DMS153 treated with DMSO at 0.1 percent for 48 hours (cell line): Measurements from ENCODE around the gene PRR36.

Experiments used
- DNase-seq: peaks from one replicate; lab custom pipeline; 2025; ENCODE audit not compliant: unreplicated experiment; lab: John Stamatoyannopoulos, UW

Gene PRR36

DNA sequence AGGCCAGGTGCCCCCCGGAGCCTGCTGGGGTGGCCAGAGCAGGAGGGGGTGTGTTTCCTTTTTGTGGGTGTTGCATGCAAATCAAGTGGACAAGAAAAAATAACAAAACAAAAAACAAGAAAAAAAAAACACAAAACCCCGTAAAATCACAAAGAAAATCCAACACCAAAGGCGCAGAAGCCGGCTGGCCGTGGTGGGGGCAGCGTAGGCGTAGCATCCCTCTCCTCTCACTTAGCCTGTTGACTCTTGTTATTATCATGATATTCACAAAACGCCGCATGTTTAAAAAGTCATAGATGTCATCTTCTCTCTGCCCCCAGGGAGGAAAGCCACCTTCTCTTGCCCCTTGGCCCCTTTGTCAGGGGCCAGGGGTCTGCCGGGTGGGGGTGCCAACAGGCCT is 39.5 kb upstream of the PRR36 start:
- no peak for DNase-seq

DNA sequence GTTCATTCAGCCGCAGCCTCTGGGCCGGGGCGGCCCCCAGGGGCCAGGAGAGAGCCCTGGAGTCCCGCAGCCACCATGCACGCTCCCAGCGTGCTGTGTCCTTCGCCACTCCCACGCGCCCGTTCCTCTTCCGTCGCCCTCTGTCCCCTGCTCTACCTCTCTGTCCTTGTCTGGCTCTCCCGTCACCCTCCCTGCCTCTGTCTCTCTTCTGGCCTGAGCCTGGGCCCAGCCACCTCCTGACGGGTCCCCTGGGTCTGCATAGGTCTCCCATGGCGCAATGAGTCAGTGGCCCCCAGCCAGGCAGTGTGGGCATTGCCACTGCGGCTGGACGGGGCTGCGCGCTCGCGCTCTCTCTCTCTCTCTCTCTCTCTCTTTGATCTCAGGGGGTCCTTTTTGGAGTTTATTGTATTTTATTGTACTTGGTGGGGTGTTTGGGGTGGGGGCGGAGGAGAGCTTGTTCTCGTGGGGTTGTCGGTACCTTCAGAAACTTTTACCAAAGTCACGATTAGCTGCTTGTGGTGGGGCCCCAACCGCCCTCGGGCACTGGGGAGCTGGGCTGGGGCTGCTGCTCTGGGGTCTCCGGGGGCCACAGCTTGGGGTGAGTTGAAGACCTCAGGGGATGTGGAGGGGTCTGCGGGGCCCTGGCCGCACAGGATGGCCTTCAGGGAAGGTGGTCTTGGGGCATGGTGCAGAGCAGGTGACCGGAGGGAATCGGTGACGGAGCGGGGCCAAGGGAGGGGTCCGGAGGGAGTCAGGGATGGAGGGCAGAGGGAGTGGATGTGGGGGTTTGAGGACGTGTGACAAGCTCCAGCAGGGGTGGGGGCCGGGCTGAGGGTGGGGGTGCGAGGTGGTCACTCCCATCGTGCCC is 38.7 kb upstream of the PRR36 start:
- DNase-seq: no peak

DNA sequence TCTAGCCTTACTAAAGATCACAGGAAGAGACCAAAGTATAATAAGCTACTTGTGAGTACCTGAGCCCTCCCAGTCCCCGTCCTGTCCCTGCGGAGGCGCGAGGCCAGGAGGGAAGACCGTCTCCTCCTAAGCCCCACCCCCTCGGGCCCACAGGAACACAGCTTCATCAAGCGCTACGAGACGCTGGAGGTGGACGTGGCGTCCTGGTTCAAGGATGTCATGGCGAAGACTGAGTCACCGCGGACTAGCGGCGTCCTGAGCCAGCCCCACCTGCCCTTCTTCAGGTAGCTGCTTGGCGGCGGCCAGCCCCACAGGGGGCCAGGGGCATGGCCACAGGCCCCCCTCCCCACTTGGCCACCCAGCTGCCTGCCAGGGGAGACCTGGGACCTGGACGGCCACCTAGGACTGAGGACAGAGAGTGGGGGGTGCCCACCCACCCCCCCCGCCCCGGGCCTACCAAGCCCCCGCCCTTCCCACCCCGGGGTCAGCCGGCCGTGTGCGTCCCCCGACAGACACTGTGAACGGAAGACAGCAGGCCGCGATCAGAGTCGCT is 38.0 kb upstream of the PRR36 start:
- DNase-seq: no peak

DNA sequence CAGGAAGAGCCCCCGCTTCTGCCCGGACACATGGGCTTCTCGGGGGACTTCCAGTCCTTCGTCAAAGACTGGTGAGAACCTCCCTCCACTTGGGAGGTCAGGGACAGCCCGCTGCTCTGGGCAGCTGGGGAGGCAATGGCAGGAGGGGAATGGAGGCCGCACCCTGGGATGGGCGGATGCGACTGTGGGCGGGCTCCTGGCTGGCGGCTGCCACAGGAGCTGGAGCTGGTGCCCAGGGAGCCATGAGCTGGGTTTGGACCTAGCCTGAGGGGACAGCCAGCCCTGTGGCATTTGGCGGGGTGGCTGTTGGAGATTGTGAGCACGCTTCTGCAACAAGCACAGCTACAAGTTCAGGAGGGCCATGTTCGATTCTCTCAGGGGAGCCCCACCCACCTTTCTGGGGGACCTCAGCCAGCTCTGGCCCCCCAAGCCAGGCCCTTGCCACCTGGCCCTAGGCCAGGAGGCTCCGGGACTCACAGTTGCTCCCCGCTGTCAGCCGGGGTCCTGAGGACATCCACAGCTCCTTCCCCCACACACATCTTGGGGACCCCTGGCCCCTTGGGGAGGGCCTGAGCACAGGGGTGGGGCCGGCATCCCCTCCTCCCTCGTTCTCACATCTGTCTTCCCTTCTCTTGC is 37.4 kb upstream of the PRR36 start:
- DNase-seq: no peak

DNA sequence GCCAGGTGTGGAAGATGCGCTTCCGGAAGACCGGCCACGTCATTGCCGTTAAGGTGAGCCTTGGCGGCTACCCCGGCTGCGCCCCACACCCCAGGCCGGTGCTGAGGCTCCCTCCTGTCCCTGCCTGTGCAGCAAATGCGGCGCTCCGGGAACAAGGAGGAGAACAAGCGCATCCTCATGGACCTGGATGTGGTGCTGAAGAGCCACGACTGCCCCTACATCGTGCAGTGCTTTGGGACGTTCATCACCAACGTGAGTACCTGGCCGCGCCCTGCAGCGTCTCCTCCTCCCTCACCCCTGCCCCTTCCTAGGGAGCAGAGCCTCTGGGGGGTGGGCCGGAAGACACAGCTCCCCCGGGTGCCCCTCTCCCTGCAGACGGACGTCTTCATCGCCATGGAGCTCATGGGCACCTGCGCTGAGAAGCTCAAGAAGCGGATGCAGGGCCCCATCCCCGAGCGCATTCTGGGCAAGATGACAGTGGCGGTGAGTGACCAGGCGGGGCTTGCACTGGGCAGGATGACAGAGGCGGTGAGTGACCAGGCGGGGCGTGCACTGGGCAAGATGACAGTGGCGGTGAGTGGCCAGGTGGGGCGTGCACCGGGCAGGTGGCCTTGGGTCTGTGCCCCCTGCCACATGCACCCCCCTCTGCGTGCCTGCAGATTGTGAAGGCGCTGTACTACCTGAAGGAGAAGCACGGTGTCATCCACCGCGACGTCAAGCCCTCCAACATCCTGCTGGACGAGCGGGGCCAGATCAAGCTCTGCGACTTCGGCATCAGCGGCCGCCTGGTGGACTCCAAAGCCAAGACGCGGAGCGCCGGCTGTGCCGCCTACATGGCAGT is 36.4 kb upstream of the PRR36 start:
- DNase-seq: no peak

DNA sequence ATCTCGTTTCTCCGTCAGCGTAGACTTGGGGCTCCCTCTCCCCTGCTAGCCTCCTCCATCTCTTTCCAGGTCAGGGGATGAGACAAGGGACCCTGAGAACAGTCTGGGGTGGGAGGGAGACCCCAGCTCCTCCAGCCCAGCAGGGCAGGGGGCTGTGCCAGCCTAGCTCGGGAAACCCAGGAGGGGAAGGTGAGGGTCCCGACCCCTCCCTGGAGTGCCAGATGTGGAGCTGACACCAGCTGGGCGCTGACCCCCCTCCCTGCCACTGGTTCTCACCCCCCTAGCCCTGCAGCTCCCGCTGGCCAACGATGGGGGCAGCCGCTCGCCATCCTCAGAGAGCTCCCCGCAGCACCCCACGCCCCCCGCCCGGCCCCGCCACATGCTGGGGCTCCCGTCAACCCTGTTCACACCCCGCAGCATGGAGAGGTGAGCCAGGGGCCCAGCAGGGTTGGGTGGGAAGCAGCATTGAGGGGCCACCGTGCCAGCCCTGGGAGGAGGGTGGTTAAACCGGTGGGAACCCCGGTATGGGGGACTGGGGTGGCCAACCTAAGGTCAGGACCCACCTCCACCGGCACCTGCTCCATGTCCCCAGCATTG is 35.4 kb upstream of the PRR36 start:
- no peak for DNase-seq

DNA sequence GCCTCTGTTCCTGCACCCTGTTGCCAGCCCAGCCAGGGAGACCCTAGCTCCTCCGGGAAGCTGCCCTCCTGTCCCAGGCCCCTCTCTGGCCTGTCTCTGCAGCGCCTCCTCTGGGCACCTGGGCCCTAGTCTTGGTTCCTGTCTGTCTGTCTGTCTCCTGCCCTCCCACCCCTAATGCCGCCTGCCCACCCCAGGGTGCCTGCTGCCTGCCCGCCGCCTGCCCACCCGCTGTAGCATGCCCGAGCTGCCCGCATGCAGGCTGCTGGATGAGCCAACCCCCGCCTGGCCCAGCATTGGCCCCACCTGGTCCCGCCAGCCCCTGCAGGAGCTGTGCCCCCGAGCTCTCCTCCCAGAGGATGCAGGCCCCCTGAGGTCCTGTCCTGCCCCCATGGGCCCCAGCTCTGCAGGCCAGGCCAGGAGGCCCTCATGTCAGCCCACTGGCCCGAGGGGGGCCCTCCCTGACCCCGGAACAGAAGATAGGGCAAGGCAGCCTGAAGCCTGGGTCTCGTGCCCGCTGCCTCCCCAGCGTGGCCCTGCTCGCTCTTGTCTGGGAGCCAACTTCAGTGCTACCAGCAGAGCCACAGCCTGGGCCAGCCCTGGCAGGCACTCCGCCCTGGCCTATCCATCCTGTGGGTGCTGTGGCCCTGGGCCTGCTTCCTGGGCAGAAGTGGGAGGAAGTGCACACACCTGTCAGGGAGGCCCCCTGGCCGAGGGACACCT is 34.7 kb upstream of the PRR36 start:
- no peak for DNase-seq

DNA sequence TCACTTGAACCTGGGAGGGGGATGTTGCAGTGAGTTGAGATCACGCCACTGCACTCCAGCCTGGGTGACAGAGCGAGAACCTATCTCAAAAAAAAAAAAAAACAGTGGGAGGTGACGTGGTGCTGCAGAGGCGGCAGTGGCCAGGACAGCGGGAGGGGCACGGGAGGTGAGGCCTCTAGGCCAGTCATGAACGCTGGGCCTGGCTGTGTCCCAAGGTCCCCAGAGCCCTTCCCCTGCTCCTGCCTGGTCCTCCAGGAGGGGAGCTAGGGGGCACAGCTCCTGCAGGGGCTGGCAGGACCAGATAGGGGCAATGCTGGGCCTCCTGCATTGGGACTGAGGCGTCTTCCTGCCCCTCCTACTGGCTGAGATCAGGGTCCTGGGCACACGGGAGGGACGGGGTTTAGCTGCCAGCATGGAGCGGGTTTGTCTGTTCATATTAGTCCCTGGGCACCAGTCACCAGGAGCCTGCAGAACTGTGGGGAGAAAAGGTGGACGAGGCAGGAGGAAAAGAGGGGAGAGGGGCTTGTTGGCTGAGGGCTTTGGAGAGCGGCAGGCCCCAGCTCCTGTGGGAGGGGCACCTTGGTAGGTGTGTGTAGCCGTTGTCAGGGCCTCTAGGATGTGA is 34.0 kb upstream of the PRR36 start:
- DNase-seq: no peak

DNA sequence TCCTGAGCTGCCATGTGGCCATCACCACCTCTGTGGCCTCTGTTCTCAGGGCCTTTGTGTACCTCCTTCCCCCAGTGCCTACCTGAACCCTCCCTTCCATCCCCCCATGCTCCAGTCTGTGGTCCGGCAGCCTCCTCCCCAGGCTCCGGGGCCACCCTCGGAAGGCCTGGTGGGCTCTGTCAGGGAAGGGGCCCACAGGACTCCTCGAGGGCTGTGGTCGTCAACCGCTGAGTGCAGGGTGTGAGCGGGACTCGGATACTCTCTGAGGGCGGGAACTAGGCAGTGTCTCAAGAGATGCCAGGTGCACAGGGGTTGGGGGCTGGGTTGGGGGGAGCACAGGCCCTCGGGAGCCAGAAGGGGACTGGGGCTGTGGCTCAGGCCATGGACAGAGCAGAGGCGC is 33.4 kb upstream of the PRR36 start:
- no peak for DNase-seq

DNA sequence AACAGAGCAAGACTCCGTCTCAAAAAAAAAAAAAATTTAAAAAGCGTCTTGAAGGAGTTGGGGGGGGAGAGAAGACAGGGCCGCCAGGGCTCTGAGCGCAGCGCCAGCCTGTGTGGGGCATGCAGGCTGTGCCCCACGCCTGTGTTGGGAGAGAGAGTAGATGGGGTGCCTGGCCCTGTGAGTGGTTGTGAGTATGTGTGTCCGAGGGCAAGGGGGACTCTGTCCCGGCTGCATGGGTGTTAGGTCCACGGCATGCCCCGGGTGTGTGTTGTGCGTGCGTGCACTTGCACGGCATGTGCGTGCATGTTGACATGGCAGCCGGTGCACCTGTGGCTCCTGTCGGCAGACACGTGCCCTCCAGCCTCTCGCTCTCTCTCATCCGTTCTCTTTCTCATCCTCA is 32.9 kb upstream of the PRR36 start:
- no peak for DNase-seq

DNA sequence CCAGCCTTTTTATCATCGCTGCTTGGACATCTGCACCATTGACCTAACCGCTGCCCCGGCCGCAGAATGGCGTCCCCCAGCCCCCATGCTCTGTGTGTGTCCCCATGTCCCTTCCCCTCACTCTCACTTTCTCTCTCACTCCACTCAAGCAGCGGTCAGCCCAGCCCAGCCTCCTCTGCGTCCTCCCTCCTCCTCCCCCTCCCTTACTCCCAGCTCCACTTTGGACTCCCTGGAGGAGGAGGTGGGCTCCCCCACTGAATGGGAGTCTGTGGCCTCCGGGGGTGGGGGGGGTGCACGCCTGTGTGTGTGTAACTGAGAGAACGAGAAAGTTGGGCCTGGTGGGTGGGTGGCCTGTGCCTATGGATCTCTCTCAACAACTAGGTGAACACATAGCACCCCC is 31.7 kb upstream of the PRR36 start:
- no peak for DNase-seq

DNA sequence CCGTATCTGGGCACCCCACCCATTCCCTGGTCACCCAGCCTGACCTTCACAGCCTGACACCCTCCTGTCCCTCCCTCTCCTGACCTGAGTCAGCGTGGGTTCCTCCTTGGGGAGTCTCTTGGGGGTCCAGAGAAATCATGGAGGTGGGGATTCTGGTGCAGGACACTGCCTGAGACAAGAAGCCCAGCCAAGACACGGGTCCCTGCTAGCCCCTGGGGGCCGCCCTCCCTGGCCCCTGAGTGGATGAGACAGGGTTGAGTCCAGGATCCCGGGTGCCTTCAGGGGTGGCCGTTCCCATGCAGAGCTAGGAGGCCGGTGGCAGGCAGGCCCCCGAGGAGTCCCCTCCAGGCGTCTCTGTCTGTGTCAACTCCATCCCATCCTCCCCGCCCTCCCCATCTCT is 31.1 kb upstream of the PRR36 start:
- no peak for DNase-seq

DNA sequence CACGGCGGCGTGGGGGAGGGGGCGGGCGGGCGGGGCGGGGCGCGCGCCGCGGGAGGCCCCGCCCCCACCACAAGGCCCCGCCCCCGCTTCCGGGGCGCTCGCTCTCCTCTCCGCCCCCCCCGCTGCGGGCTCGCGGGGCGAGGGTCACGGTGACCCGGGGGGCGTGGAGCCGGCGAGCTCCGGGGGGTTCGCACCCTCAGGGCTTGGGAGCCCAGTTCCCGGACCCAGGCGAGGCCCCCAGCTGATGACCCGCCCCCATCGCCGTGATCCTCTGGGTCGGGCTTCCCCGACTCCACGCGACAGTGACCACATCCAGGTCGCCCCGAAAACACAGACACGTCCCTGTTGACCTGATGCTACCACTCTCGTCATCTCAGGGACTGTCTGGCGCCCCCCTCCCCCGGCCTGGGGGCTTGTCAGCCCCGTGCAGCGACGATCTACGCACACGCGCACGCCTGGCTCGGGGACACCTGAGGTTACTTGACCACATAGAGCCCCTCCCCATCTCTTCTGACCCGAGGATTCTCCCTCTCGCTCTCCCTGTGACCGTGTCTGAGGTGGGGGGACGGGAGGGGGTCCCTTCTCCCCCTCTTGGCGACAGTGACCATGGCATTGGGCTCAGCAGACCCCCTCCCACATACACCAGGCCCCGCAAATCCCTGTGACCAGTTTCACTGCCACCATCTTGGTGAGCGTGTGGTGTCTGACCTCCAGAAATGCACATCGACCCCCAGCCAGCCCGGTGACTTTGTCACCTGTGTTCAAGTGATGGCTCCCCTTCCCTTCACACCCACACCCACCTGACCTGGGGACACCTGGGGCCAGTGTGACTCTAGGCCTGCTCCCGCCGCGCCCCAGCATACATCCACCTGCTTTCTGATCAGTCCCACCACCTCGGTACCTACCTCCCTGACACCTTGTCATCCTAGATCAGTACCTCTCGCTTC is 30.2 kb upstream of the PRR36 start:
- DNase-seq: no peak

DNA sequence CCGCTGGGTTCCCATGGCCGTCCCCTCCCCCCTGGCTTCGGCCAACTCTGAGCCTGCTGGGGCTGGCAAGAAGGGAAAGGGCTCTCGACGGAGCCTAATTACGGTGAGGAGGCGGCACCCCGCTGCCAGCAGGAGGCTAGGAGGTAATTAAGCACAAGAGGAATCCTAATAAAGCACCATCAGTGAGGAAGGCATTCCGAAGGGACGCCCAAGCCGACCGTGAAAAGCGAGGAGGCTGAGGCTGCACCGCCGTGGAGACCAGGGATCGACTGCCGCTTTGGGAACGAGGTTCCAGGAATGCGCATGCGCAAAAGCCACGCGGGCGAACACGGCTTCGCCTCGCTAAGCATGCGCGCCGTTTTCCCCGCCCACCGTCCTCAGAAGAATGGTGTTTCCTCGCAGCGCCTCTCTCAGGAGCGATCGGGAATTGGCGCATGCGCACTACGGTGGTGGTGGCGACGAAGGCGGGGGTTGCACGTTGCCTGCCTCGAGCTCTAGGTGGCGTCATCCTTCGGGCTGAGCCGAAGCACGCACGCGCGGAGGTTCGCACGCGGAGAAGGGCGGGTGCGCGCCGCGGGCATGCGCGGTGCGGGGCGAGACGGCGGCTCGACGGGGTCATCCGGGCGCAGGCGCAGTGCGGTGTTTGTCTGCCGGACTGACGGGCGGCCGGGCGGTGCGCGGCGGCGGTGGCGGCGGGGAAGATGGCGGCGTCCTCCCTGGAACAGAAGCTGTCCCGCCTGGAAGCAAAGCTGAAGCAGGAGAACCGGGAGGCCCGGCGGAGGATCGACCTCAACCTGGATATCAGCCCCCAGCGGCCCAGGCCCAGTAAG is 29.3 kb upstream of the PRR36 start, which contains the start of gene MAP2K7:
Gene MAP2K7, plus strand, starts transcription at position 634 of the 830 bp plus-strand sequence. Its CDS starts 68 bp downstream, at position 702.
- DNase-seq: peak; percentile 98

DNA sequence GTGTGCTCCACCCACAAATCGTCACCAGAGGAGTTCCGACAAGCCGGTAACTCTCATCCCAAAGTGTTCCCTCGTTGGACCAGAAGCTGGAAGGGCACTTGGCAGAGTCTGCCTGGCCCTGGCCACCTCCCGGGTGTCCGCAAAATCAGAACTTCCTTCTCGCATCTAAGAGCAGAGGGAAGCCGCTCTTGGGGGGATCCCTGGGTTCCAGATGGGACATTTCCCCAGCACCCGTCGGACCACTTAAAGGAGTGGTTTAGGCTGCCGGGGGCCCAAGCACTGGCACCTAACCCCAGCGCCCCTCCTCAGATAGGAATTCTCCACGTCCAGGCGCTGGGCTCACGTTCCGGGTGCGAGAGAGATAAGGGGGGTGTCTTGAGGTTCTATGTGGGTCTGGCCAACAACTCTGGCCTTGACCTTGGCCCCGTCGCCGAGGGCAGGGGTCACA is 28.6 kb upstream of the PRR36 start:
- DNase-seq: no peak

DNA sequence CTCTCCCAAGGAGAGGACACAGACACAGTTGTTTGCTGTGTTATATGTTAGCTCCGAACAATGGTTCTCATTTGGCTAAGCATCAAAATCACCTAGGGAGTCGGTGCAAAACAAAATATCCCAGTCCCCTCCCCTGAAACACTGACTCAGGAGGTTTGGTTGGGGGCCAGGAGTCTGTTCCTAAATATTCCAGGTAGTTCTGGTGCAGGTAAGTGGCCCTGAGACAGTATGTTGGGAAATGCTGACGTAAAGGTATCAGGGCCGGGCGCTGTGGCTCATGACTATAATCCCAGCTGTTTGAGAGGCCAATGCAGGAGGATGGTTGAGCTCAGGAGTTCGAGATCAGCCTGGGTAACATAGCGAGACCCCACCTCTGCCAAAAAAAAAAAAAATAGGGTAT is 27.1 kb upstream of the PRR36 start:
- DNase-seq: no peak

DNA sequence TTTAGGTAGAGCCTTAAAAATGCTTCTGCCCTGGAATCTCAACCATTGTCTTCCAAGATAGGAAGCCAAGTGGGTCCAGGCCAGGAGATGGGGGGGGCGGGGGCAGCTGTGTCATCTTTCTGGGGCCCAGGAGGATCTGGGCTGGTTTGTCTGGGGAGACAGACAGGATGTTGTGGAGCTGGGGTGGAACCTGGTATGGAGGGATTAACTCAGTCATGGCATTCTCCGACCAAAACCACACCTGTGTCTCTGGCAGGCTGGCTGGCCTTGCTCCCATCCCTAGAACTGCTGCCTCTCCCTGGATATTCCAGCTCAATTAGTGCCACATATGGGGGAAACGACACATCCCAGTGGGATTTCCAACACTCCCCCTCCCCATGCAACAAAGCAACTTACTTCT is 26.7 kb upstream of the PRR36 start:
- DNase-seq: no peak

DNA sequence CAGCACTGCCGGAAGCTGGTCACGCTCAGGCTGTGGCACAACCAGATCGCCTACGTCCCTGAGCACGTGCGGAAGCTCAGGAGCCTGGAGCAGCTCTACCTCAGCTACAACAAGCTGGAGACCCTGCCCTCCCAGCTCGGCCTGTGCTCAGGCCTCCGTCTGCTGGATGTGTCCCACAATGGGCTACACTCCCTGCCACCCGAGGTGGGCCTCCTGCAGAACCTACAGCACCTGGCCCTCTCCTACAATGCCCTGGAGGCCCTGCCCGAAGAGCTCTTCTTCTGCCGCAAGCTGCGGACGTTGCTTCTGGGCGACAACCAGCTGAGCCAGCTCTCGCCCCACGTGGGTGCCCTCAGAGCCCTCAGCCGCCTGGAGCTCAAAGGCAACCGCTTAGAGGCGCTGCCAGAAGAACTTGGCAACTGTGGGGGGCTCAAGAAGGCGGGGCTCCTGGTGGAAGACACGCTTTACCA is 26.2 kb upstream of the PRR36 start:
- DNase-seq: no peak
